Gastrocnemius medialis (tissue), 4 donors: ENCODE results near the gene KCND3. TPM values are rescaled to one million over a fixed set of nuclear protein-coding genes. Genes with fewer than 3 reads are reported as not detected.

Source experiments
- ATAC-seq, 2 donors: fragments of 150-250 bp; one replicate each; pipeline ENCODE4 v1.9.1; 2016
- DNase-seq, 2 donors: peaks; one replicate each; pipeline ENCODE4 v3.0.0-alpha.2; 2019
- H3K27ac ChIP-seq, 4 donors: fragments of 200-600 bp; sonication (generic); 1 replicate in 1 of 4; 2 replicates in 3 of 4; pipeline ENCODE4 v1.5.1; 2016 to 2018; ENCODE audit warnings: mild to moderate bottlenecking in 2 of 4, moderate library complexity in 1 of 4
- H3K27me3 ChIP-seq, 3 donors: fragments of 200-600 bp; sonication (generic) in 2 of 3; 1 replicate in 1 of 3; 2 replicates in 2 of 3; pipeline versions ENCODE4 v1.5.1 to v1.6.0; 2016 to 2019; ENCODE audit warnings: mild to moderate bottlenecking in 1 of 3, moderate library complexity in 1 of 3
- H3K36me3 ChIP-seq, 2 donors: fragments of 200-600 bp; sonication (generic) in 1 of 2; one replicate each; pipeline ENCODE4 v1.5.1; 2017 to 2018
- H3K4me1 ChIP-seq, 2 donors: fragments of 200-600 bp; sonication (generic) in 1 of 2; one replicate each; pipeline ENCODE4 v1.5.1; 2016 to 2017; ENCODE audit warnings: mild to moderate bottlenecking in 2 of 2
- H3K4me3 ChIP-seq, 4 donors: fragments of 200-600 bp; sonication (generic) in 3 of 4; 1 replicate in 1 of 4; 2 replicates in 3 of 4; pipeline ENCODE4 v1.5.1; 2016 to 2019; ENCODE audit warnings: mild to moderate bottlenecking in 2 of 4
- H3K9me3 ChIP-seq, 3 donors: fragments of 200-600 bp; sonication (generic) in 2 of 3; 1 replicate in 1 of 3; 2 replicates in 2 of 3; pipeline ENCODE4 v1.5.1; 2016 to 2019
- CTCF ChIP-seq, 5 experiments: fragments of 450-650 bp in 3 of 5; fragments of 200-600 bp in 2 of 5; sonication (generic) in 2 of 5; IDR thresholded peaks in 4 of 5; conservative IDR thresholded peaks in 1 of 5; 1 replicate in 4 of 5; 2 replicates in 1 of 5; pipeline ENCODE4 v1.5.1; 2016 to 2019; ENCODE audit warnings: antibody characterized with exemption in 5 of 5, mild to moderate bottlenecking in 3 of 5, moderate library complexity in 3 of 5
- POLR2A ChIP-seq, 2 donors: fragments of 450-650 bp; IDR thresholded peaks; one replicate each; pipeline ENCODE4 v1.6.1; 2017; ENCODE audit warnings: antibody characterized with exemption in 2 of 2, mild to moderate bottlenecking in 2 of 2, moderate library complexity in 2 of 2
- in situ Hi-C, 4 donors: fragments of 200-750 bp; cut with MboI; loops; one replicate each; pipeline versions ENCODE4 v1.15.0 to v1.8.0; 2017; ENCODE audit warnings: low sequenced_read_pairs in 4 of 4
- intact Hi-C: fragments of 100-400 bp; cut with DNase I; formaldehyde crosslinking; loops from one replicate; pipeline ENCODE4 v1.15.1; 2023; ENCODE audit warnings: low total_unique reads
- total RNA-seq, 4 donors: library from RNA; depleted of rRNA; stranded (reverse); fragments of >200 nt; gene quantifications; one replicate each; pipeline versions ENCODE4 v1.1.0 to v1.2.3, GENCODE V29; 2016

Gene KCND3
- total RNA-seq, 4 donors from 2014 or later = 1.2 to 2.6 (median 1.5) TPM

GRCh38 chr1:111769517-111770146, 219.8 kb downstream of the KCND3 start:
- H3K27ac ChIP-seq = peak overlapping the region; percentile 69 to 81 (median 72)
- peak overlapping the region in 1 of 4 donors; percentile 1 for H3K4me3 ChIP-seq
- in situ Hi-C loops = loop anchor here (5.0 to 25.0 kb wide), 5 partner anchors 105 to 632 kb away; partner anchors contain the start of genes CEPT1 (in 2 of the 4), CHI3L2 (in 2 of the 4) and DRAM2 (in 2 of the 4)
- no peaks in the 10 kb centered on the region for H3K27me3 ChIP-seq
- intact Hi-C loops = loop anchor here (1.0 to 10.0 kb wide), 6 partner anchors 54 to 625 kb away; partner anchors contain the start of genes CEPT1 and DRAM2
- H3K36me3 ChIP-seq = peaks cover 0 to 31% of the 10 kb centered on the region in 2 donors
- peak; percentile 98 for ATAC-seq
- DNase-seq = peak; percentile 12 to 45
- TF ChIP-seq POLR2A (IDR thresholded peaks at IDR 0.05) (no peak), CTCF (IDR thresholded peaks at IDR 0.05 in 4 of 5, conservative IDR thresholded peaks at IDR 0.05 in 1 of 5) (peak; percentile 86 to 95 (median 87))
- peaks cover 4 to 7% of the 10 kb centered on the region in 2 donors for H3K4me1 ChIP-seq
- H3K9me3 ChIP-seq = no peaks in the 10 kb centered on the region

GRCh38 chr1:111768625-111769024, 220.8 kb downstream of the KCND3 start:
- peaks cover 0 to 41% of the 10 kb centered on the region in 2 donors for H3K36me3 ChIP-seq
- ATAC-seq (no peak), DNase-seq (no peak)
- peaks cover 4 to 7% of the 10 kb centered on the region in 2 donors for H3K4me1 ChIP-seq
- peak overlapping the region; percentile 69 to 81 (median 72) for H3K27ac ChIP-seq
- in situ Hi-C loops (loop anchor here (5.0 to 25.0 kb wide), 5 partner anchors 104 to 631 kb away; partner anchors contain the start of genes CEPT1 (in 2 of the 4), DRAM2 (in 2 of the 4) and CHI3L2 (in 1 of the 4)), intact Hi-C loops (loop anchor here (1.0 to 10.0 kb wide), 7 partner anchors 12 to 624 kb away; partner anchors contain the start of genes CEPT1 and DRAM2)
- H3K9me3 ChIP-seq = no peaks in the 10 kb centered on the region
- no peak overlapping the region for H3K4me3 ChIP-seq
- H3K27me3 ChIP-seq = no peaks in the 10 kb centered on the region
- TF ChIP-seq POLR2A (IDR thresholded peaks at IDR 0.05) (no peak), CTCF (IDR thresholded peaks at IDR 0.05 in 4 of 5, conservative IDR thresholded peaks at IDR 0.05 in 1 of 5) (no peak)

GRCh38 chr1:111768023-111768422, 221.4 kb downstream of the KCND3 start:
- peaks cover 0 to 47% of the 10 kb centered on the region in 2 donors for H3K36me3 ChIP-seq
- no peak for ATAC-seq
- in situ Hi-C loops = loop anchor here (5.0 to 25.0 kb wide), 5 partner anchors 103 to 631 kb away; partner anchors contain the start of genes CEPT1 (in 2 of the 4), DRAM2 (in 2 of the 4) and CHI3L2 (in 1 of the 4)
- DNase-seq = no peak
- H3K4me3 ChIP-seq = no peak overlapping the region
- H3K9me3 ChIP-seq = no peaks in the 10 kb centered on the region
- no peak for TF ChIP-seq CTCF (IDR thresholded peaks at IDR 0.05 in 4 of 5, conservative IDR thresholded peaks at IDR 0.05 in 1 of 5)
- TF ChIP-seq POLR2A (IDR thresholded peaks at IDR 0.05) = no peak
- no peaks in the 10 kb centered on the region for H3K27me3 ChIP-seq
- H3K27ac ChIP-seq = peak overlapping the region in 3 of 4 donors; percentile 22 to 81 (median 69)
- intact Hi-C loops = loop anchor here (1.0 to 10.0 kb wide), 4 partner anchors 12 to 623 kb away; partner anchors contain the start of genes CEPT1 and DRAM2
- peaks cover 4 to 7% of the 10 kb centered on the region in 2 donors for H3K4me1 ChIP-seq

- Histone ChIP-seq H3K27me3 (no peaks in the 10 kb centered on the region), H3K36me3 (peaks cover 3 to 81% of the 10 kb centered on the region in 2 donors), H3K4me3 (no peak overlapping the region), H3K9me3 (no peaks in the 10 kb centered on the region), H3K4me1 (peaks cover 0 to under 1% of the 10 kb centered on the region in 2 donors), H3K27ac (no peak overlapping the region)
- DNase-seq (no peak), ATAC-seq (no peak)
- in situ Hi-C loops = loop anchor here (5.0 to 25.0 kb wide), 5 partner anchors 50 to 625 kb away; partner anchors contain the start of genes CEPT1 (in 2 of the 4), DRAM2 (in 2 of the 4) and CHI3L2 (in 1 of the 4)
- intact Hi-C loops = loop anchor here (10.0 kb wide), 1 partner anchor 618 kb away; the partner anchor contains the start of genes CEPT1 and DRAM2
- TF ChIP-seq POLR2A (IDR thresholded peaks at IDR 0.05) = no peak
Measured at GRCh38 chr1:111762332-111762731, 227.1 kb downstream of the KCND3 start.
